Prostate gland (tissue), 2 donors: ENCODE data around the gene LRP4.

Experiments used
- POLR2A ChIP-seq: fragments of 450-650 bp; IDR thresholded peaks from one replicate; pipeline ENCODE4 v1.6.1; 2016; ENCODE audit warnings: antibody characterized with exemption, mild to moderate bottlenecking
- TF ChIP-seq, protein P1 (sequence below), 4 experiments: fragments of 200-600 bp in 2 of 4; fragments of 450-650 bp in 2 of 4; sonication (generic) in 2 of 4; IDR thresholded peaks; 1 replicate in 3 of 4; 2 replicates in 1 of 4; pipeline ENCODE4 v1.5.1; 2016 to 2019; ENCODE audit warnings: antibody characterized with exemption in 4 of 4, mild to moderate bottlenecking in 2 of 4, moderate library complexity in 2 of 4

DNA sequence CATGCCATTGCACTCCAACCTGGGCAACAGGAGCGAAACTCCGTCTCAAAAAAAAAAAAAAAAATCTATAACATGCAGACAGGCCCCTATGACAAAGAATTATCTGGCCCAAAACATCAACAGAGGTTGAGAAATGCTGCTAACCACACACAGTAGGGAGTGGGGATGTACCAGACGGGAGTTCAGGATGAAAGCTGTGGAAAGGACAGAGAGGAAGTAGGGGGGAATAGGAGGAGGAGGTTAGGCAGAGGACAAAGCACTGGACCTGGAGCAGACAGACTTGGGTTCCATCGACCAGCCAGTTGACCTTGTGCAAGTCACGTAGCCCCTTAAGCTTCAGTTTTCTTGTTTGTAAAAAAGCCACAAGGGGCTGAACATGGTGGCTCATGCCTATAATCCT lies 12.5 kb downstream of the LRP4 start:
- TF ChIP-seq, protein P1, sequence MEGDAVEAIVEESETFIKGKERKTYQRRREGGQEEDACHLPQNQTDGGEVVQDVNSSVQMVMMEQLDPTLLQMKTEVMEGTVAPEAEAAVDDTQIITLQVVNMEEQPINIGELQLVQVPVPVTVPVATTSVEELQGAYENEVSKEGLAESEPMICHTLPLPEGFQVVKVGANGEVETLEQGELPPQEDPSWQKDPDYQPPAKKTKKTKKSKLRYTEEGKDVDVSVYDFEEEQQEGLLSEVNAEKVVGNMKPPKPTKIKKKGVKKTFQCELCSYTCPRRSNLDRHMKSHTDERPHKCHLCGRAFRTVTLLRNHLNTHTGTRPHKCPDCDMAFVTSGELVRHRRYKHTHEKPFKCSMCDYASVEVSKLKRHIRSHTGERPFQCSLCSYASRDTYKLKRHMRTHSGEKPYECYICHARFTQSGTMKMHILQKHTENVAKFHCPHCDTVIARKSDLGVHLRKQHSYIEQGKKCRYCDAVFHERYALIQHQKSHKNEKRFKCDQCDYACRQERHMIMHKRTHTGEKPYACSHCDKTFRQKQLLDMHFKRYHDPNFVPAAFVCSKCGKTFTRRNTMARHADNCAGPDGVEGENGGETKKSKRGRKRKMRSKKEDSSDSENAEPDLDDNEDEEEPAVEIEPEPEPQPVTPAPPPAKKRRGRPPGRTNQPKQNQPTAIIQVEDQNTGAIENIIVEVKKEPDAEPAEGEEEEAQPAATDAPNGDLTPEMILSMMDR (IDR thresholded peaks at IDR 0.05): no peak
- TF ChIP-seq POLR2A: no peak
